HG02973 (cell line): ENCODE results near the gene MRPL10.

Source experiments
- ATAC-seq: cut with Tn5 transposase; IDR thresholded peaks from one replicate; pipeline ENCODE4 v1.9.1; 2021; ENCODE audit warnings: moderate library complexity; ENCODE audit not compliant: unreplicated experiment

The MRPL10 gene

DNA sequence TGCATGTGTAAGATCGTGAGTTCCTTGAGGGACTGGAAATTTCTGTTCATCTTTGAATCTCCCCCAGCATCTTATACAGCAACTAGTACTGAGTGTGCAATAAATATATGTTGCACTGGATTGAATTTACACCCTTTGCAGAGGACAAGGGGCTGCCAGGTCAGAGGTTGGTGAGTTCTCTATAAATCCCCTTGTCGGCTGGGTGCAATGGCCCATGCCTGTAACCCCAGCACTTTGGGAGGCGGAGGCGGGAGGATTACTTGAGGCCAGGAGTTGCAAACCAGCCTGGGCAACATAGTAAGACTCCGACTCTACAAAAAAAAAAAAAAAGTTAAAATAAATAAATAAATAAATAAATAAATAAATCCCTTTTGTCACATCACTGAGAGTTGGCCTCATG, 29.0 kb upstream of the MRPL10 start:
- no peak for ATAC-seq

DNA sequence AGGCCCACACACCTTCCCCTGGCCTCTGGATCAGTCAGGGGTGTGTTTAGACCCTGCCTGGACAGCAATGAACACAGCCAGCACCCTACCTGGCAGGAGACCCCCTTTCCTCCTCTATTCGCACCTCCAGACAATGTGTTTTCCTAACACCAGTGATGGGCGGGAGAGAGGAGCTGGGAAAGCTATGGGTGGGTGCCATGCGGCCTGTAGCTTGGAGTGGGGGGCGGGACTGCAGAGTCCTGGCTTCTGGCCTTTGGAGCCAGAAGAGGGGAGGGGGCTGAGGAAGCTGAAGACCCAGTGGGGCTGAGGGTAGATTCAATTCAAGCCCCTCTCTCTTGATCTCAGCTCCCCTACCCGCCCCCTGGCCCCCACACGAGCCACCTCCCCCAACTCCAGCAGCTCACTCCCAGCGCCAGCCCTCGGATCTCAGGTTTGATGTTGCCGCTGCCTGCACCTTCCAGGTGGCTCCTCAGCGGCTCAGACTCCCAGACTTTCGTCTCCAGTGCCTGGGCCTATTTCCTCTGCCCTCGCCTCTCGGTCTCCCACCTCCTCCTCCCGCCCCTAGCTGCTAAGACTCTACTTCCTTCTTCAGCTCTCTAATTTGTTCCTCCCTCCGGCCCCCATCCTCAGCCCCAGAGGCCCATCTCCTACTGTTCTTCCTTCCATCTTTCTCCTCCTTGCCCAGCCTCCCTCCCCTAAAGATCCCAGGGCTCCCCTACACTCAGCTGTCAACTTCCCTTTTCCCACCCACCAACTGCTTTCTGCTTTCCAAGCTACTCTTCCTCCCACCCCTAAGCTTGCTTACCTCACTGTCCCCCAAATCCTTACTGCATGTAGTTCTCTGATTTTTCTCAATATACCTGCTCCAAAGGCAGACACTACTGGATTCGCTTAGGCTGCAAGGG, 26.5 kb upstream of the MRPL10 start:
- ATAC-seq = no peak

DNA sequence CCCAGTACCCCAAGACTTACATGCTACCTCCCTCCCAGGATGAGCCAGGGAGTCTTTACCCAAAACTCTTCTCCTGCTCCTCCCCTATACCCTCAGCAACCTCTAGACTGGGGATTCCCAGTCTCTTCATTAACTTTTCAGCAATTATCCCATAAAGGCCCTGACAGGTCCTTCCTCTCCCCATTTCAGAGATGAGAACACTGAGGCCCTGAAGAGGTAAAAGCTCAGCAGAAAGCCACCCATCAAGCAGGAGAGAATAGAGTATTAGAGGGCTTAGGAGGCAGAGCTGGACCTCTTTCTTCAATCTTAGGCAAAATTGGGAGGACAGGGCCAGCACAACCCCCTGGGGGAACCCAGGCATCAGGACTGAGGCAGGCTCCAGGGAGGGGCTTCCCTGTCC, 25.5 kb upstream of the MRPL10 start:
- ATAC-seq = no peak

GRCh38 chr17:47855737-47856136, 24.4 kb upstream of the MRPL10 start:
- ATAC-seq = no peak

- no peak for ATAC-seq
Measured at GRCh38 chr17:47853616-47854015, 22.3 kb upstream of the MRPL10 start.

DNA sequence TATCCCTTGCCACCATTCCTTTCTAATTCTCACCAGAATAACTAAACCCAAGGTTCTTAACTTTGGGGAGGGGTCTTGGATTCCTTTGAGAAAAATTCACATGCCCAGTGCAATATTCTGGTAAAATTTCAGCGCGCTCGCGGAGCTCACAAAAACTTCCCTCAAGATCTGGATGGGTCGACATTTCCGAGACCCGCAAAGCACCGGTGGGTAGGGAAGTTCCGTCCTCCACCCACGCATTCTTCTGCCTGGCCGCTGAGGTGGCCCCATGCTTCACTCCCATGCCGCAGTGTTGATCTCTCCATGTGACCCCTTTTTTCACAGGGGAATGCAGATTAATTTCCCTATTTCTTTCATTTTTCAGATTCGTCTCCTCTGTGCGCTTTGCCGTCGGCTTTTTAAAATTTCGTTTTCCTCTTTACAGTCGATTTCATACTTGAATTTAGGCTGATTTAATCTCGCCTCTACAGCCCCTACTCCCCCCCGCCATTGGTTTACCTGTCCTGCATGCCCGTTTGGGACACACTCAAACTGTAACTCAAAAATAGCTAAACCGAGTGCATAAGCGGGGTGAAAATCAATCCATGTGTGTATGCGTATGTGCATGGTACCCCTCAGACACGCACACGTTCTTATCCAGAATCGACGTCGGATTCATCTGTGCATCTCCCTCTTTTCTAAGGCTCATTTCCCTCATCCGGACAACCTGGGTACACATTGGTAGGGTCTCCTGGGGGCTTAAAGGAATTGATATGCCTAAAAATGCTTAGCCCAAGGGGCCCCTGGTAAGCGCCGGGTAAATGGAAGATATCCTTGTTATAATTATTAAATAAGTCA, 21.0 kb upstream of the MRPL10 start:
- ATAC-seq = no peak

- ATAC-seq = no peak
Measured at GRCh38 chr17:47851764-47852112, 20.4 kb upstream of the MRPL10 start.

GRCh38 chr17:47850692-47851573, 19.6 kb upstream of the MRPL10 start, which contains the start of gene SP6:
SP6 (minus strand) TSS chr17:47851163; CDS start chr17:47848429, 2,734 bp downstream.
- no peak for ATAC-seq

- no peak for ATAC-seq
Measured at GRCh38 chr17:47850373-47850691, 19.0 kb upstream of the MRPL10 start.

DNA sequence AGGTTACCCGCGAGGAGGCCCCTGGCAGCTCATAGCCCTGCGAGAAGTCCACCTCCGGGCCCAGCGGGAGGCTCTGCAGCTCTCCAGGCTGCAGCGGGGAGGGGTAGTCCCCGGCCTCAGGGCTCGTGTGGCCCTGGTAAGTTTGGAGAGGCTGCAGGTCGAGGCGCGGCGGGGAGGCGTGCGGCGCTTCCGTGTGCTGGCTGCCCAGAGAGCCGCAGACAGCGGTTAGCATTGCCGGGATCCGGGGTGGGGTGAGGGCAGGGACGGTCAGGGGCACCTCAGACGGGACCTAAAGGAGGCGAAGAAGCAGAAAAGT, 16.8 kb upstream of the MRPL10 start:
- ATAC-seq = no peak

DNA sequence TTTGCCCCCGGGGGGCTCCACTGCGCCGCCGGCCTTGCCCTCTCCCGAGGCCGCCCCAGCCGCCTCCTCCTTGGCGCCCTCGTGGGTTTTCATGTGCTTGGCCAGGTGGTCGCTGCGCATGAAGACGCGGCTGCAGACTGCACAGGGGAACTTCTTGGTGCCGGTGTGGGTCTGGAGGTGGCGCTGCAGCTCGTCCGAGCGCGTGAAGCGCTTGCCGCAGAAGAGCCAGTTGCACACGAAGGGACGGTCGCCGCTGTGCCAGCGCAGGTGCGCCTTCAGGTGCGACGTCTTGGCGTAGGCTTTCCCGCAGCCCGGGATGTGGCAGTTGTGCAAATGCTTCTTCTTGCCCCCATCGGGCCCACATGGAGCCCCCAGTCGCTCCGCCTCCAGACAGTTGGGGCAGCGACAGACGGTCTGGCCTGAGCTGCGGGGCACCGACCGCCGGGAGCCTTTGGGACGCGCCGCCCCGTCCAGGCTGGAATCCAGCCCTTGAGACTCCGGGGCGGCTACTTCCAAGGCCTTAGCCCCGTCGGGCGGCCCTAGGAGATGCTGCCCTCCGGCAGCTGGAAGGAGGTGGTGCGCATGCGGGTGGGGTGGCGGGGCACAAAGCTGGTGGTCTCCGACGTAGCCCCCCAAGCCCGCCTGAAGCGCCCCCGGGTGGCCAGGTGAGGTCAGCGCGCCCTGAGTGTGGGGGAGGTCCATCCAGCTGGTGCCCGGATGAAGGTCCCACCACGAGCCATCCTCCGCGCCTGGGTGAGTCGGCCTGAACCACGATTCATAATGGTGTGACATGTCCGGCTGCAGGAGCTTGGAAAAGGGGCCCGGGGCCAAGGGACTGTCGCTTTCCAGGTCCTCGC, 16.2 kb upstream of the MRPL10 start:
- ATAC-seq = no peak

DNA sequence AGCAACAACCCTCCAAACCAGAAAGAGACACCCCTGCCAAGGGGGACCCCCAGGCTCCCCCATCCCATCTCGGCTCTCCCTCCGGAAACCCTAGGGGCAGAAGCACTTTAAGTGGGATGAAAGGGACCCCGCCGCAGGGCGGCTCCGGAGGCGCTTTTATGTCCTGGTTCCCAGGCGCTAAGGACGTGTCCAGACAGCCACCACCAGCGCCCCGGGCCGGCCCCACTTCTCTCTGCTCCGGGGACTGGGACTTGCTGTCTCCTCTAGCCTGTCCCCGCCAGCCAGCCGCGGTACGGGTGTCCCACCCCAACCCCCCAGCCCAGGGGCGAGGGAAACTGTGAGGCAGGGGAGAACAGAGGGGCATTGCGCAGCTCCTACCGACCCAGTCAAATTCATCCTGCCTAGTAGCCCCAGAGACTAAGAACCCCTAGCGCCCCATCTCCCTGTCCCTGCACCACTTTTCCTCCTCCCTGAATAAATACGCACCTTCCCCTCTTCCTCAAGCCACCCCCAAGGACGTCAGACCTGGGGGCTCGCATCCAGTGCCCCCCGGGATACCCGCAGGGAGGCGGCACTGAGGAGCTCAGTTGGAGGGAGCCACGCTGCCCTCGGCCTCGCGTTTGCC, 15.5 kb upstream of the MRPL10 start:
- no peak for ATAC-seq

DNA sequence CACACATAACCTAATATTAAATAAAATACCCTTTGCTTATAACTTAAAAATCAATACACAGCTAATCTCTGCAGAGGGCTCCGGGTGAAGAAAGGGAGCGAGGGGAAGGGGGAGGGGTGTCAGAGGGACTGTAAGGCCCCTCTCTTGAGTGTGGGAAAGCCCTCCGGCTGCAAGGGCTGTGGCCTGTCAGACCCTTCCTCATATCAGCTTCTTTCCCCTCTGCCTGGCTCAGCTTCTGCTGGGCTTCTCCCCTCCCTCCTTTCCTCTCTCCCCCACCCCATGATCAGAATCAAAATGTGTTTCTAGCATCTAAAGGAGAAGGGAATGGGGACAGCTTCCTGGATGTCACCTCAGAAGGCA, 14.4 kb upstream of the MRPL10 start:
- no peak for ATAC-seq

DNA sequence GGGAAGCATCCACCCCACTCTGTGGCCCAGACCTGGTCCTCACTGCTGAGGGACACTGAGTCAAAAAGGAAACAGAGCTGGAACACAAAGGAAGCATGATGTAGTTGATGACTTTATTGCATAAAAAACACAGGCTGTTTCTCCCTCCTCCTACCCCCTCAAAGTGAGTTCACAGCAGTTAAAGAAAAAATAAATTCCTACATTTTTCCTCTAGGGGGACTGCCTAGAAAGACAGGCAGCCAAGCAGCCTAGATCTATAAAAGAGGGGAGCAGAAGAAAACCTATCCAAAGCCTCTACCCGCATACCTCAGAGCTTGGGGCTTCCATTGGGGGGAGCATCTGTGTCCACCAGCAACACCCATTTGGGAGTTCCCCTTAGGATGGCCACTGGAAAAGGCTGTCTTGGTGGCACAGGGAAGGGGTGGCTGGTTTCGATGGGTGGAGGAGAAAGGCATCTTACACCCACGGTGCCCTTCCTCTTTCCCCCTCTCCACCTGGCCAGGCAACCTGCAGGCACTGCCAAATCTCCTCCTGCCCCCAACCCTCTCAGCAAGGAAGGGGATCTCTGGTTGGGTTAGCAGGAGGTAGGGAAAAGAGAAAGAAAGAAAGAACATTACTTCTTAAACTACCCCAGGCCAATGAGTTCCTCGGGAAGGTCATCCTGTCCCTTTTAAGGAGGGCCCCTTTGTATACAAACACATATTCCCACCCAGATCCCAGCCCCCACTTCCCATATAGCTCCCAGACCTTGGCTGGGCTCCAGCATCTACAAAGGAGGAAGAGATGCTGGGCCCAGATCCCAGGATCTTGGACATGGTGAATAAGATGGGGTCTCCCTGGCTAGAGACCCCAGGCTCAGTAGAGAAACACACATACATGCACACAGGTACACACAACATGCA, 13.7 kb upstream of the MRPL10 start:
- no peak for ATAC-seq

- ATAC-seq = no peak
Measured at GRCh38 chr17:47844227-47844626, 12.9 kb upstream of the MRPL10 start.

DNA sequence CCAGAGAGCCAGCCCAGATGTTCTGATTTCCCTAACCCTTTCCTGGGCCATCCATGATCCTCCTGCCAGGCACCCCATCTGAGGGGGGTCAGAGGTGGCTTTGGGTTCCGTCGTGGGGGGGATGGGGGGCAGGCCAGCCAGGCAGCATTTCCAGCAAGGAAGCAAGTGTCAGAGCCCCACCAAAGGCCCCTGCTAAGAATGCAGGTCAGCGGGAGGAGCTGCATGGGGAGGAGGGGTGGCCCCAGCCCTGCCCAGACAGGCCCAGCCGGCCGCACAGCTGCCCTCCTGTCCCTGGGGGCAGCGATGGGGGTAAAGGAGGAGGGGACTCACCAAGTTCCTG, 12.0 kb upstream of the MRPL10 start:
- no peak for ATAC-seq

GRCh38 chr17:47841488-47842291, 10.3 kb upstream of the MRPL10 start:
- ATAC-seq = no peak

- peak; percentile 74 for ATAC-seq
Measured at GRCh38 chr17:47840742-47841487, 9.6 kb upstream of the MRPL10 start, which contains the start of gene SCRN2. SCRN2 (minus strand) TSS chr17:47841273; CDS start chr17:47840843, 430 bp downstream.
